Stimulated activated CD8-positive, alpha-beta memory T cell treated with anti-CD3 and anti-CD28 coated beads, Interleukin-4, amount 100 ng/mL, for 1 hour (primary cell): ENCODE data around the gene TP73.

Experiments
- DNase-seq, 2 donors: peaks; one replicate each; pipeline ENCODE4 v3.0.0-alpha.2; 2020; ENCODE audit warnings: low read depth in 2 of 2, low spot score in 1 of 2

TP73 gene

GRCh38 chr1:3761296-3762010 is 109.1 kb downstream of the TP73 start:
- no peak for DNase-seq

- no peak for DNase-seq
Measured at GRCh38 chr1:3762151-3762872, 110.0 kb downstream of the TP73 start.

DNA sequence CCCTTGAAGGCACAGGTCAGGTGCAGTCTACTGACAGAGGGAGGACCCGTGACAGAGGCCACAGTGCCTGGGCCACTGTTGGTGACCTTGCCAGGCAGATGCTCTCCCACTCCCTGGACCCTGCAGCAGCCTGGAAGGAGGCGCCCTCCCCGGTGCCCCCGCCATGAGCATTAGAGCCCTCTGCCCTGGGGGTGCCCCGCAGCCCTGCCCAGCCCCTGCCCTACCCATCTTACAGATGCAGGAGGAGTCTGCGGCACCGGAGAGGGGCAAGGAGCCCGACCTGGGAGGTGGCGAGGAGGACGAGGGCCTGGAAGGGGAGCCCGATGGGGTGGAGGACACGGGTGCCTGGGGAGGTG is 110.5 kb downstream of the TP73 start:
- no peak for DNase-seq

DNA sequence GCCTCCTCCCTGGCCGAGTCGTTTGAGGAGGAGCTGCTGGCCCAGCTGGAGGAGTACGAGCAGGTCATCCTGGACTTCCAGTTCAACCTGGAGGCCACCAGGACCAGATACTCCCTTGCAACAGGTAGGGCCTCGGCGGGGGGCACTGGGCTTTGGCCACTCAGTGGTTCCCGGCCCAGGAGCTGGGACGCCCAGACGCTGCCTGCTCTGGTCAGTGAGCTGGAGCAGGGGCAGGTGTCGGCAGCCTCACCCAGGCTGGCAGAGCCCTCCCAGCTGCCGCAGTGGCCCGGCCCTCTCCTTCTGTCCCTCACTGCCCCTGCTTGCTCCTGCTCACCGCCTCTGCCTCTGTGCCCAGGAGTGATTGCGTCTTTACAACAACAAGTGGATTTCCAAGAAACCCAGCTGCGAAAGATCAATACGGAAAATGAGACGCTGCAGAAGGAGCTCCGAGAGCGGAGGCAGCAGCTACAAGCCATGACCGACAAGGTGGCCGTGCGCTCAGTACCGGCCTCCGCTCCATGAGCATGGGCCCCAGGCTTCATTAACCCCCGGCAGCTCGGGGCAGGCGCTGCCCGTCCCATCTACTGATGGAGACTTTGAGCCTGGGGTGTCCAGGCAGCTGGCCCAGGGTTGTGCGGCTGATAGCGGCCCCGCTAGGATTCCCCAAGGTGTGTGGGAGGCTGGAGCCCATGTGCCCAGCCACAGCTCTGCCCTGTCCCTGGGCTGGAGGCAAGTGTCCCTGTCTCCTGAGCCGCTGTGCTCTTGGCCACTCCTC is 111.2 kb downstream of the TP73 start:
- DNase-seq = no peak

DNA sequence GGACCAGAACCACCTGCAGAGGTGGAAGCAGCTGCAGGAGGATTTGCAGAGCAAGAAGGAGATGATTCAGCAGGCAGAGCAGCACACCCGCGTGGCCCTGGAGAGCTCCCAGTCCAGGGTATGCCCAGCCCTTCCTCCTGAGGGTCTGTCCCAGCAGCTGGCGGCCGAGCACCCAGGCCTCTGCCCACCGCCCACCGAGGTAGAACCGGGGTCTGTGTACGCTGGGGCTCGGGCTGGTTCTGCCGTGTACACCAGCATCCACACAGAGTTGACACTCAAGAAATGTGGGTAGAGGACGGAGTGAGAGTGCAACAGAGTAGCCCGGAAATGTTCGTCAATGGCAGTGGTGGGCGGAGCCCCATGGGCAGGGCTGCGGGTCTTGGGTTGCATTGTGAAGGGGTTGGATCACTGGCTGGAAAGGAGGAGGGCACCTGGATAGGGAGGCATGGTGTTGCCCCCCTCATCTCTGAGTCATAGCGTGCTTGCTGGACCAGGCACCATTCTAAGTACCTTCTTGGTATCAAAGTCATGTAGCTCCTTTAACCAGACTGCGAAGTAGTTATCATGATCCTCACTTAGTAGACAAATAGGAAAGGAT is 115.1 kb downstream of the TP73 start:
- no peak for DNase-seq

GRCh38 chr1:3768811-3769390 is 116.6 kb downstream of the TP73 start:
- DNase-seq = no peak

- DNase-seq = no peak
Measured at GRCh38 chr1:3770047-3770765, 117.9 kb downstream of the TP73 start.

- no peak for DNase-seq
Measured at GRCh38 chr1:3771108-3772026, 119.1 kb downstream of the TP73 start.

DNA sequence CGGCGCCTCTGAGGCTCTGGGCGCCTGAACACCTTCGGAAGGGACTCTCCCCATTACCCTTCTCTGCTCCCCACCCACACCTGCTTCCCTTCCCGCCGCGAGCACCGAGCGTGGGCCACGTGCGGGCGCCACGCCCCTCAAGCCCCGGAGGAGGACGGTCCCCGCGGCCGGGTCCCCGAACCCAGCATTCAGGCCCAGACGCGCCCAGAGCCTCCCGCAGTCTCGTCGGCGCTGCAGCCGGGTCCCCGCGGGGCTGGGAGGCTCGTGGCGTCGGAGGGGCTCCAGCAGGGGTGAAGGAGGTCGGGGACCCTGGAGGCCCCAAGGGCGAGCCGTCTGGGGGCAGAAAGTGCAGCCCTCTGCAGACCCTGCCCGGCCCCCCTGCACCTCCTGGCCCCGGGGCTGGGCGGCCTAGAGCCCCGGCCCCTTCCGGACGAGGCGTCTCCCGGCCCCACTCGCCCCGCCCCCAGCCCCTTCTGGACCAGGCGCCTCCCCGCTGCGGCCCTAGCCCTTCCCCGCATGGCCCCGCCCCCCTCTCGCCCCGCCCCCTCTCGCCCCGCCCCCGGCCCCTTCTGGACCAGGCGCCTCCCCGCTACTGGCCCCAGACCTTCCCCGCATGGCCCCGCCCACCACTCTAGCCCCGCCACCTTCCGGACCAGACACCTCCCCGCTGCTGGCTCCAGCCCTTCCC is 119.9 kb downstream of the TP73 start:
- peak; percentile 49 to 73 for DNase-seq

- no peak for DNase-seq
Measured at GRCh38 chr1:3772715-3773571, 120.6 kb downstream of the TP73 start, which contains the start of gene SMIM1. Gene SMIM1 (plus strand): TSS chr1:3772749. CDS start chr1:3775374, 2,625 bp downstream.

- DNase-seq = no peak
Measured at GRCh38 chr1:3773572-3774275, 121.4 kb downstream of the TP73 start.

DNA sequence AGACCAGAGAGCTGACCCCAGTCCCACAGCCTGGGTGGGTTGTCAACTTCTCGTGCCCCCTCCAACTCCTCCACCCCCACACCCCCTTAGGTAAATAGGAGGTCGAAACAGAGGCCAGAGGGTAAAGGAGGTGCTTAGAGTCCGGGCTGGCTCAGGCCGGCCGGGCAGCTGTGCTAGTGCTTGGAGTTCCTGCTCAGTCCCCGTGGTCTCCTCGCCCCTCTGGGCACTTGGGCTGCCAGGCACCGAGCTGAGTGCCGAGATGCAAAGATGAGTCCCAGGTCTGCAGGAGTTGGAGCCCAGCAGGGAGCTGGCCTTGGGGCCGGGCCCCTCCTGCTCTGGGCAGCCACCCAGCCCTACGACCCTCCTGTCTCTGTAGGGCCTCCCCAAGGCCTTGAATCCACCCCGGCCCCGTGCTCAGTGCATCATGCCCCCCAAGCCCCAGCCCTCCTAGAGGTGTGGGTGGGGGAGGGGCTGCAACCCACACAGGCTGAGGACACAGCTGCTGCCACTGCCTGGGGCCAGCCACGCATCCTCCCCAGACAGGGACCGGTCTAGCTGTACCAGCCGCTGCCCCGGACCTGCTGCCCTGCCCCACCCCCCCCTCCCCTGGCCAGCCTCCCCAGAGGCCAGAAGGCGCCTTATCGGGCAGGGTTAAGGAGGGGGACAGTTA is 122.1 kb downstream of the TP73 start:
- no peak for DNase-seq

DNA sequence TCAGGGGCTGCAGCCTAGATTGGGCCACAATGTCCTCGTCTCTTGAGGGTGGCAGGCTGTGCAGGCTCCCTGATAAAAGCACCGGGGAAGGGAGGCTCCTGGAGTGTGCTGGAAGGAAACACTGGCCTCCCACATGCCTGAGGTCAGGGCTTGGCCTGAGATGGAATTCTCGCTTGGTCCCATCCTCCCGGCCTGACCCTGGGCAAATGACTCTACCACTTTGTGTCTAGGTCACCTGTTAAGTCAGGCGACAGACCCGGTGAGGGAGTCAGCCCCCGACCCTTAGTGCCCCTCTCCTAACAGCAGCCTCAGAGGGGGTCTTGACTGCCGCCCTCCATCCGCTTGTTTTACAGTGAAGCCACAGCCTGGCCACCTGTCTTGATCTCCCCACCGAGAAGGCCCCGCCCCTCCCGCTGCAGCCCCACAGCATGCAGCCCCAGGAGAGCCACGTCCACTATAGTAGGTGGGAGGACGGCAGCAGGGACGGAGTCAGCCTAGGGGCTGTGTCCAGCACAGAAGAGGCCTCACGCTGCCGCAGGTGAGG is 122.7 kb downstream of the TP73 start:
- DNase-seq = no peak

GRCh38 chr1:3775490-3776230 is 123.3 kb downstream of the TP73 start:
- no peak for DNase-seq

DNA sequence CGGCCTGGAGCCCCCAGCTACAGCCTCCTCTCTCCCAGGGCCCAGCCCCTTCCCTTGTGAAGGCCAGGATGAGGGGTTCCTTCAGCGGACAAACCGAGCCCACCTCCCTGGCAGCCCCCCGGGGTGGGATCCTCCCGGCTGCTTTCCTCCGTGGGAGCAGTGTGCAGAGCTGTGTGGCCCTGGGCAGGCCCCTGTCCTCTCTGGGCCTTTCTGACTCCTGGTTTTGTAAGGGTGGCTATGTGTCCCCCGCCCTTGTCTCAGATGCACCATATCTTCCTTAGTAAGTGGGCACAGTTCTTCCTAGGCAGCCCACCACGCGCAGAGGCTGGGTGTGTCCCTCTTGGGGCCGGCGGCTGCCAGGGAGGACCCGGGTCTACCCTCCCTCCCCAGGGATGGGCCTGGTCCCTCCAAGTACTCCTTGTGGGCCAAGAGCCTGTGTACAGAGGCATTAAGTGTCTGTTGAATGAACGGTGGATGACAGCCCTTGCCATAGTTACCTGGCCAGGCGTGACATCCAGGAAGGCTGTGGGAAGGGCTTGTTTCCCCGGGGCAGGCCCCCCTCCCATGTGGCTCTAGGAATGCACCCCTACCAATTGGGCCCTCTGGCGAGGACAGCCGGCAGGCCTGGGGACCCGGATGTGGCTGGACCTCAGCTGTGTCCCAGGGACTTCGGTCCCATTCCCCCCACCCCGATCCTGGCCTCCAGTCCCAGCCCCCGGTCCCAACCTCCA is 124.1 kb downstream of the TP73 start:
- no peak for DNase-seq
